Thyroid gland (tissue), 4 donors: ENCODE data around the gene DTHD1.

Source experiments
- POLR2A ChIP-seq, 2 donors: fragments of 450-650 bp; IDR thresholded peaks; one replicate each; pipeline ENCODE4 v1.6.1; 2017; ENCODE audit warnings: antibody characterized with exemption in 2 of 2, mild to moderate bottlenecking in 2 of 2, moderate library complexity in 1 of 2
- TF ChIP-seq, protein P1 (sequence below), 6 experiments: fragments of 200-600 bp in 3 of 6; fragments of 450-650 bp in 3 of 6; sonication (generic) in 3 of 6; IDR thresholded peaks; one replicate each; pipeline ENCODE4 v1.5.1; 2016 to 2019; ENCODE audit warnings: antibody characterized with exemption in 6 of 6, mild to moderate bottlenecking in 2 of 6, inconsistent platforms in 1 of 6, moderate library complexity in 1 of 6

DNA sequence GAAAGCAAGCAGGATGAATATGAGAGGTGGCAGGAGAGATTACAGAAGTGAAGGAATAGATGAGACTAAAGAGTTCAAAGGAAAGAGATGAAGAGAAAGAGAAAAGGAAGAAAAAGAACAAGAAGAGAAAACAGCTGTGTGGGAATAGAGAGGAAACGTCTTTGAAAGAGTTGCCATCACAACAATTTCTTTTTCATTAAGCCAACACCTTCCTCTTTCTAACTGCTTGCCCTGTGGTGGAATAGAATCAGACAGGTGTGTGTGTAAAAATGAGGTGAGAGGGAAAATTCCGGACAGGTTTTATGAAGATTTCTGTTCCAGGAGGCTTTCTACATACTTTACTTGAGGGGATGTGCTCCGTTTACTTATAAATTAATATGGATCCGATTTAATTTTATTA is 28.8 kb downstream of the DTHD1 start:
- TF ChIP-seq, protein P1, sequence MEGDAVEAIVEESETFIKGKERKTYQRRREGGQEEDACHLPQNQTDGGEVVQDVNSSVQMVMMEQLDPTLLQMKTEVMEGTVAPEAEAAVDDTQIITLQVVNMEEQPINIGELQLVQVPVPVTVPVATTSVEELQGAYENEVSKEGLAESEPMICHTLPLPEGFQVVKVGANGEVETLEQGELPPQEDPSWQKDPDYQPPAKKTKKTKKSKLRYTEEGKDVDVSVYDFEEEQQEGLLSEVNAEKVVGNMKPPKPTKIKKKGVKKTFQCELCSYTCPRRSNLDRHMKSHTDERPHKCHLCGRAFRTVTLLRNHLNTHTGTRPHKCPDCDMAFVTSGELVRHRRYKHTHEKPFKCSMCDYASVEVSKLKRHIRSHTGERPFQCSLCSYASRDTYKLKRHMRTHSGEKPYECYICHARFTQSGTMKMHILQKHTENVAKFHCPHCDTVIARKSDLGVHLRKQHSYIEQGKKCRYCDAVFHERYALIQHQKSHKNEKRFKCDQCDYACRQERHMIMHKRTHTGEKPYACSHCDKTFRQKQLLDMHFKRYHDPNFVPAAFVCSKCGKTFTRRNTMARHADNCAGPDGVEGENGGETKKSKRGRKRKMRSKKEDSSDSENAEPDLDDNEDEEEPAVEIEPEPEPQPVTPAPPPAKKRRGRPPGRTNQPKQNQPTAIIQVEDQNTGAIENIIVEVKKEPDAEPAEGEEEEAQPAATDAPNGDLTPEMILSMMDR (IDR thresholded peaks at IDR 0.05), result no peak
- TF ChIP-seq POLR2A (IDR thresholded peaks at IDR 0.05), result no peak
